ENCODE results near the gene PAX7.

Gene PAX7

GRCh38 chr1:18652791-18653190, 22.1 kb downstream of the PAX7 start:
- H3K9me2 ChIP-seq (replicated peaks; ENCODE audit: insufficient read depth, low read length) = no peaks in the 10 kb centered on the region
- no peaks in the 10 kb centered on the region for H3K27me3 ChIP-seq (ENCODE audit: low read length)
- TF ChIP-seq, protein P1, sequence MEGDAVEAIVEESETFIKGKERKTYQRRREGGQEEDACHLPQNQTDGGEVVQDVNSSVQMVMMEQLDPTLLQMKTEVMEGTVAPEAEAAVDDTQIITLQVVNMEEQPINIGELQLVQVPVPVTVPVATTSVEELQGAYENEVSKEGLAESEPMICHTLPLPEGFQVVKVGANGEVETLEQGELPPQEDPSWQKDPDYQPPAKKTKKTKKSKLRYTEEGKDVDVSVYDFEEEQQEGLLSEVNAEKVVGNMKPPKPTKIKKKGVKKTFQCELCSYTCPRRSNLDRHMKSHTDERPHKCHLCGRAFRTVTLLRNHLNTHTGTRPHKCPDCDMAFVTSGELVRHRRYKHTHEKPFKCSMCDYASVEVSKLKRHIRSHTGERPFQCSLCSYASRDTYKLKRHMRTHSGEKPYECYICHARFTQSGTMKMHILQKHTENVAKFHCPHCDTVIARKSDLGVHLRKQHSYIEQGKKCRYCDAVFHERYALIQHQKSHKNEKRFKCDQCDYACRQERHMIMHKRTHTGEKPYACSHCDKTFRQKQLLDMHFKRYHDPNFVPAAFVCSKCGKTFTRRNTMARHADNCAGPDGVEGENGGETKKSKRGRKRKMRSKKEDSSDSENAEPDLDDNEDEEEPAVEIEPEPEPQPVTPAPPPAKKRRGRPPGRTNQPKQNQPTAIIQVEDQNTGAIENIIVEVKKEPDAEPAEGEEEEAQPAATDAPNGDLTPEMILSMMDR (IDR thresholded peaks at IDR 0.05; ENCODE audit: insufficient read depth, low read length, poor library complexity, severe bottlenecking) = no peak
- TF ChIP-seq EZH2phosphoT487 (conservative IDR thresholded peaks at IDR 0.05; ENCODE audit: low read length) = no peak
- H3K79me2 ChIP-seq (ENCODE audit: insufficient read depth, low read length) = no peaks in the 10 kb centered on the region
- no peak overlapping the region for H3K27ac ChIP-seq (ENCODE audit: low read depth, low read length)
- H3K9ac ChIP-seq (ENCODE audit: low read length) = no peak overlapping the region
- no peaks in the 10 kb centered on the region for H4K20me1 ChIP-seq (ENCODE audit: low read depth, low read length)
- no peak overlapping the region for H2AFZ ChIP-seq (ENCODE audit: low read depth, low read length, severe bottlenecking)
- H3K9me3 ChIP-seq (ENCODE audit: insufficient read depth, low read length) = no peaks in the 10 kb centered on the region
- no peak overlapping the region for H3K4me2 ChIP-seq (ENCODE audit: low read depth, low read length, poor library complexity, severe bottlenecking)
- no peak overlapping the region for H3K4me3 ChIP-seq (ENCODE audit: insufficient read depth, low read length, poor library complexity, severe bottlenecking)
- no peaks in the 10 kb centered on the region for H3F3A ChIP-seq (ENCODE audit: insufficient read depth)
- H3K36me3 ChIP-seq (ENCODE audit: low read length) = no peaks in the 10 kb centered on the region

- Histone ChIP-seq H2AFZ (ENCODE audit: low read depth, low read length, severe bottlenecking) (no peak overlapping the region), H3K4me2 (ENCODE audit: low read depth, low read length, poor library complexity, severe bottlenecking) (no peak overlapping the region), H3K9me2 (replicated peaks; ENCODE audit: insufficient read depth, low read length) (no peaks in the 10 kb centered on the region), H3K9ac (ENCODE audit: low read length) (no peak overlapping the region), H3K9me3 (ENCODE audit: insufficient read depth, low read length) (no peaks in the 10 kb centered on the region), H4K20me1 (ENCODE audit: low read depth, low read length) (no peaks in the 10 kb centered on the region), H3K27me3 (ENCODE audit: low read length) (no peaks in the 10 kb centered on the region), H3F3A (ENCODE audit: insufficient read depth) (no peaks in the 10 kb centered on the region), H3K4me3 (ENCODE audit: insufficient read depth, low read length, poor library complexity, severe bottlenecking) (no peak overlapping the region), H3K27ac (ENCODE audit: low read depth, low read length) (no peak overlapping the region), H3K36me3 (ENCODE audit: low read length) (no peaks in the 10 kb centered on the region), H3K79me2 (ENCODE audit: insufficient read depth, low read length) (no peaks in the 10 kb centered on the region)
- TF ChIP-seq, protein P1 (IDR thresholded peaks at IDR 0.05; ENCODE audit: insufficient read depth, low read length, poor library complexity, severe bottlenecking) = no peak
- no peak for TF ChIP-seq EZH2phosphoT487 (conservative IDR thresholded peaks at IDR 0.05; ENCODE audit: low read length)
Observed at GRCh38 chr1:18653367-18653766, 22.7 kb downstream of the PAX7 start.

DNA sequence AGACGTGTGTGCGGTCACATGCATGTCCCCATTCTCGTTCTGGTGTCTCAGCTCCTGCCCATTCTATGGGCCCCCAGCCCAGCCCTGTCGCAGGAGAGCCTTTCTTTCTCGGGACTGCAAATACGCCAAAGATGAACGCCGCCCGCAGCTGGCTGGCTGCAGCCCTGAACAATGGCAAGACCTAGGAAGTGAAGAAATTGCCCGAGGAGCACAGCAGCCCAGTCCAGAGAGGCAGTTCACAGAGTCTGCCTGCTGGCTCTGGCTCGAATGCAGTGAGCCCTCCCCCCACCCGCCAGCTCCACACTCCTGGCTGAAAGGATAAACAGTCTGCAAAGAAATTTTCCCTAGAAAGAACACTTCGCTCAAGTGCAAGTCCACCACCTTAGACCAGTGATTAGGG, 23.3 kb downstream of the PAX7 start:
- H3K36me3 ChIP-seq (ENCODE audit: low read length) = no peaks in the 10 kb centered on the region
- H3K79me2 ChIP-seq (ENCODE audit: insufficient read depth, low read length) = no peaks in the 10 kb centered on the region
- H3K4me3 ChIP-seq (ENCODE audit: insufficient read depth, low read length, poor library complexity, severe bottlenecking) = no peak overlapping the region
- no peaks in the 10 kb centered on the region for H3K27me3 ChIP-seq (ENCODE audit: low read length)
- H3K27ac ChIP-seq (ENCODE audit: low read depth, low read length) = no peak overlapping the region
- H3K9me2 ChIP-seq (replicated peaks; ENCODE audit: insufficient read depth, low read length) = no peaks in the 10 kb centered on the region
- no peak overlapping the region for H3K4me2 ChIP-seq (ENCODE audit: low read depth, low read length, poor library complexity, severe bottlenecking)
- H3F3A ChIP-seq (ENCODE audit: insufficient read depth) = no peaks in the 10 kb centered on the region
- H3K9ac ChIP-seq (ENCODE audit: low read length) = no peak overlapping the region
- H2AFZ ChIP-seq (ENCODE audit: low read depth, low read length, severe bottlenecking) = no peak overlapping the region
- TF ChIP-seq, protein P1 (IDR thresholded peaks at IDR 0.05; ENCODE audit: insufficient read depth, low read length, poor library complexity, severe bottlenecking) = no peak
- no peak for TF ChIP-seq EZH2phosphoT487 (conservative IDR thresholded peaks at IDR 0.05; ENCODE audit: low read length)
- H3K9me3 ChIP-seq (ENCODE audit: insufficient read depth, low read length) = no peaks in the 10 kb centered on the region
- no peaks in the 10 kb centered on the region for H4K20me1 ChIP-seq (ENCODE audit: low read depth, low read length)
